ENCODE measurements around the gene HDAC9.

DNA sequence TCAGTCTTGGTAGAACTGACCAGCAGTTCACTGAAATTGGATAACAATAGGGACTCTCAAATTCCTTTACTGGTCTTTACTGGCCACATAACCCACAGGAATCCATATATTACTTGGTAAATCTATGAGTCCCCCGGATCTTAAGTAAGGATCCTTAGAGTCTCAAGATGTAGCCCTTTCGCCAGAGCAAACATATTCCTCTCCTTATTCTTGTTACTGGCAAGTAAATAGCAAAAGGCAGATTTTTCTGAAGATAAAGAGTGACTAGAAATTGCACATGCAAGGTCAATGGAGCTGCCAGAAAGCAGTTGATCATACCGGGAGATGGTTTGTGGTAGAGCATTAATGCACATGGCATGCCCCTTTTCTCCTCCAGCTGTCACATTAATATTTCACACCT lies 283.0 kb downstream of the HDAC9 start:
- TF ChIP-seq, protein P1, sequence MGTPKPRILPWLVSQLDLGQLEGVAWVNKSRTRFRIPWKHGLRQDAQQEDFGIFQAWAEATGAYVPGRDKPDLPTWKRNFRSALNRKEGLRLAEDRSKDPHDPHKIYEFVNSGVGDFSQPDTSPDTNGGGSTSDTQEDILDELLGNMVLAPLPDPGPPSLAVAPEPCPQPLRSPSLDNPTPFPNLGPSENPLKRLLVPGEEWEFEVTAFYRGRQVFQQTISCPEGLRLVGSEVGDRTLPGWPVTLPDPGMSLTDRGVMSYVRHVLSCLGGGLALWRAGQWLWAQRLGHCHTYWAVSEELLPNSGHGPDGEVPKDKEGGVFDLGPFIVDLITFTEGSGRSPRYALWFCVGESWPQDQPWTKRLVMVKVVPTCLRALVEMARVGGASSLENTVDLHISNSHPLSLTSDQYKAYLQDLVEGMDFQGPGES (IDR thresholded peaks at IDR 0.05; ENCODE audit: low read depth, low read length): no peak
- peak; percentile 79 for TF ChIP-seq PBX3 (IDR thresholded peaks at IDR 0.05)
- TF ChIP-seq, protein P2, sequence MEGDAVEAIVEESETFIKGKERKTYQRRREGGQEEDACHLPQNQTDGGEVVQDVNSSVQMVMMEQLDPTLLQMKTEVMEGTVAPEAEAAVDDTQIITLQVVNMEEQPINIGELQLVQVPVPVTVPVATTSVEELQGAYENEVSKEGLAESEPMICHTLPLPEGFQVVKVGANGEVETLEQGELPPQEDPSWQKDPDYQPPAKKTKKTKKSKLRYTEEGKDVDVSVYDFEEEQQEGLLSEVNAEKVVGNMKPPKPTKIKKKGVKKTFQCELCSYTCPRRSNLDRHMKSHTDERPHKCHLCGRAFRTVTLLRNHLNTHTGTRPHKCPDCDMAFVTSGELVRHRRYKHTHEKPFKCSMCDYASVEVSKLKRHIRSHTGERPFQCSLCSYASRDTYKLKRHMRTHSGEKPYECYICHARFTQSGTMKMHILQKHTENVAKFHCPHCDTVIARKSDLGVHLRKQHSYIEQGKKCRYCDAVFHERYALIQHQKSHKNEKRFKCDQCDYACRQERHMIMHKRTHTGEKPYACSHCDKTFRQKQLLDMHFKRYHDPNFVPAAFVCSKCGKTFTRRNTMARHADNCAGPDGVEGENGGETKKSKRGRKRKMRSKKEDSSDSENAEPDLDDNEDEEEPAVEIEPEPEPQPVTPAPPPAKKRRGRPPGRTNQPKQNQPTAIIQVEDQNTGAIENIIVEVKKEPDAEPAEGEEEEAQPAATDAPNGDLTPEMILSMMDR (IDR thresholded peaks at IDR 0.05): no peak
- TF ChIP-seq CHD2 (IDR thresholded peaks at IDR 0.05; ENCODE audit: low read length, partially characterized antibody): no peak
- TF ChIP-seq, protein P3, sequence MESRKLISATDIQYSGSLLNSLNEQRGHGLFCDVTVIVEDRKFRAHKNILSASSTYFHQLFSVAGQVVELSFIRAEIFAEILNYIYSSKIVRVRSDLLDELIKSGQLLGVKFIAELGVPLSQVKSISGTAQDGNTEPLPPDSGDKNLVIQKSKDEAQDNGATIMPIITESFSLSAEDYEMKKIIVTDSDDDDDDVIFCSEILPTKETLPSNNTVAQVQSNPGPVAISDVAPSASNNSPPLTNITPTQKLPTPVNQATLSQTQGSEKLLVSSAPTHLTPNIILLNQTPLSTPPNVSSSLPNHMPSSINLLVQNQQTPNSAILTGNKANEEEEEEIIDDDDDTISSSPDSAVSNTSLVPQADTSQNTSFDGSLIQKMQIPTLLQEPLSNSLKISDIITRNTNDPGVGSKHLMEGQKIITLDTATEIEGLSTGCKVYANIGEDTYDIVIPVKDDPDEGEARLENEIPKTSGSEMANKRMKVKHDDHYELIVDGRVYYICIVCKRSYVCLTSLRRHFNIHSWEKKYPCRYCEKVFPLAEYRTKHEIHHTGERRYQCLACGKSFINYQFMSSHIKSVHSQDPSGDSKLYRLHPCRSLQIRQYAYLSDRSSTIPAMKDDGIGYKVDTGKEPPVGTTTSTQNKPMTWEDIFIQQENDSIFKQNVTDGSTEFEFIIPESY (IDR thresholded peaks at IDR 0.05; ENCODE audit: borderline replicate concordance, low read depth): 0 out of 2 replicates have a peak, but pooled peaks have one; percentile 8
- peak; percentile 89 for TF ChIP-seq TCF12 (IDR thresholded peaks at IDR 0.05)
- TF ChIP-seq TAF1 (IDR thresholded peaks at IDR 0.05; ENCODE audit: borderline replicate concordance, low read depth, low read length): no peak

Measured in SK-N-SH (cell line).